ENCODE results near the gene ZNF700.
"Not testable (repeated sequence)": the region's sequence is repeated elsewhere in the genome, so short reads cannot be mapped to it uniquely, and the experiment has no call there.

ZNF700 gene

DNA sequence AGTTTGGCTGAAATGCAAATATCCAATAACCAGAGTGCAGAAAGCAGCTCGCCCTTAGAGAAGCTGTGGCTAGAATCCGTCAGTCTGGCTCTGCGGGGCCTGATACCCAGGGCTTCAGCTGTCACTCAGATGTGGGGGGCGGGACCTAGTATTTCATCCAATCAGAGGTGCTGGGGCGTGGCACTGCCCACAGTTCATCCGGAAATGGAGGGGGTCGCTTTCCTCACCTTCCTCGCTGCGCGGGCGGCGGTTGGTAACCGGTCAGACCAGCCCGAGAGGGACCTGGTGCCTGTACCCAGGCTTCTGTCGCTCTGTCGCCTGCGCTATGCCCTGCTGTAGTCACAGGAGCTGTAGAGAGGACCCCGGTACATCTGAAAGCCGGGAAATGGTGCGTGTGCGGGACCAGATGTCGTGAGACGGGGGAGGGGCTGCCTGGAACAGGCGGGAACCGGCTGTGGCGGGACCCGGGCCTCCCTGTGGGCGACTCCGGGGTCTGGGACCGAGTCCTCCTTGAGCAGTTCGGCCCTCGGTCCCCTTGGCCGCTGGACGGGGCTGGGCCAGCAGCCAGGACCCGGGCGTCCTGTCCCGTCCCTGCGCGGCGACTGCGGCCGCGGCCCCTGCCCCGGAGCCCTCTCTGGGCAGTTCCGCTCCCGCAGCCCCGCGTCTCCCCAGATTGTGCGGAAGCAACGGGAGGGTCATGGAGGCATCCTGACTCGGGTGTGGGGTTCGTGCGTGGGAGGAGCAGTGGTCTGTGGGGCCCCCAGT is at the start of gene ZNF700:
ZNF700 (plus strand) TSS at position 222 of the 765 bp plus-strand sequence; CDS start at position 326, 104 bp downstream.
- peak within 1 kb of the TSS; percentile 94 for H3K4me3 ChIP-seq (ENCODE audit: low read depth, low read length)
- TF ChIP-seq, protein P1, sequence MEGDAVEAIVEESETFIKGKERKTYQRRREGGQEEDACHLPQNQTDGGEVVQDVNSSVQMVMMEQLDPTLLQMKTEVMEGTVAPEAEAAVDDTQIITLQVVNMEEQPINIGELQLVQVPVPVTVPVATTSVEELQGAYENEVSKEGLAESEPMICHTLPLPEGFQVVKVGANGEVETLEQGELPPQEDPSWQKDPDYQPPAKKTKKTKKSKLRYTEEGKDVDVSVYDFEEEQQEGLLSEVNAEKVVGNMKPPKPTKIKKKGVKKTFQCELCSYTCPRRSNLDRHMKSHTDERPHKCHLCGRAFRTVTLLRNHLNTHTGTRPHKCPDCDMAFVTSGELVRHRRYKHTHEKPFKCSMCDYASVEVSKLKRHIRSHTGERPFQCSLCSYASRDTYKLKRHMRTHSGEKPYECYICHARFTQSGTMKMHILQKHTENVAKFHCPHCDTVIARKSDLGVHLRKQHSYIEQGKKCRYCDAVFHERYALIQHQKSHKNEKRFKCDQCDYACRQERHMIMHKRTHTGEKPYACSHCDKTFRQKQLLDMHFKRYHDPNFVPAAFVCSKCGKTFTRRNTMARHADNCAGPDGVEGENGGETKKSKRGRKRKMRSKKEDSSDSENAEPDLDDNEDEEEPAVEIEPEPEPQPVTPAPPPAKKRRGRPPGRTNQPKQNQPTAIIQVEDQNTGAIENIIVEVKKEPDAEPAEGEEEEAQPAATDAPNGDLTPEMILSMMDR (IDR thresholded peaks at IDR 0.05; ENCODE audit: borderline replicate concordance, insufficient read depth, low read depth, low read length) = no peak

DNA sequence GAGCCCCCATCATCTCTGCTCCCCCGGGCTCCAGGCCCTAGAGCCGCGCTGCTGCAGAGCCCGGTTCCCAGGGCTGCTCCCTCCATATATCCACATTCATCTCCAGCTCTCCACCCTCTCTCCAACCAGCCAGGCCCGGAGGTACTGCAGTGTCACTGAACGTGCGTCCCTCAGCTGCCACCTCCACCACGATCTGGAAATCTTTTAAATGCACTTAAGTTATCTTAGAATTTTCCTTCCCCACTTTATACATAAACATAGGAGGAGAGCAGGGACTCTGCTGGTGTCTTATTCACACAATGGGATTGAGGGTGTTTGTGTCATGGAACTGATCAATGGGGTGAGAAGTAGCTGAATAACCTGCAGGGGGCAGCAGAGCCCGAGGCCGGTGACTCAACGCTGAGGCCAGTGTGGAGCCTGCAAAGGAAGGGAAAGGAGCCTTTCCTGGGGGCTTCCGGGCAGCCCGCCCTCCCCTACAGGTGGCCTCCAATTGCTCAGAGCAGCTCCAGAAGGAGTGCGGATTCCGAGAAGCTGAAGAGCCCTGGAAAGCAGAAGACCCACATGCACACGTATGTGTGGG is 45.1 kb upstream of the ZNF700 start:
- H3K4me3 ChIP-seq (ENCODE audit: low read depth, low read length) = not testable (repeated sequence)

DNA sequence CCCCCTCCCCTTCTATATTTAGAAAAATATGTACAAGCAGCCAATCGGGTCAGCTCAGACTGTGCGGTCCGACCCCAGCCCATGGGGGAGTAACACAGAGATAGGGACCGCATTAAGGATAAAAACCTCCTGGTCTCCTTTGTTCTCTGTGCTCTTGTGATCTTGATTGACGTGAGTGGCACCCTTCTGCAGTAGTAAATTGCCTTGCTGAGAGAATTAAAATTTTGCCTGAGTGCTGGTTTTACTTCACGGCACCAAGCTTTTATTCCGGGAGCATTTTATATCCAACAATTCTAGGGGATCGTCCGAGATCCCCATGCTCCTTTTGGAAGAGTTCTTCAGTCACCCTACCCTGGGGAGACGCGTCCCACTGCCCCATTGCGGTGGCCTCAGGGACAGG is 44.3 kb upstream of the ZNF700 start:
- H3K4me3 ChIP-seq (ENCODE audit: low read depth, low read length) = no peak overlapping the region
- TF ChIP-seq, protein P1 (IDR thresholded peaks at IDR 0.05; ENCODE audit: borderline replicate concordance, insufficient read depth, low read depth, low read length) = no peak

DNA sequence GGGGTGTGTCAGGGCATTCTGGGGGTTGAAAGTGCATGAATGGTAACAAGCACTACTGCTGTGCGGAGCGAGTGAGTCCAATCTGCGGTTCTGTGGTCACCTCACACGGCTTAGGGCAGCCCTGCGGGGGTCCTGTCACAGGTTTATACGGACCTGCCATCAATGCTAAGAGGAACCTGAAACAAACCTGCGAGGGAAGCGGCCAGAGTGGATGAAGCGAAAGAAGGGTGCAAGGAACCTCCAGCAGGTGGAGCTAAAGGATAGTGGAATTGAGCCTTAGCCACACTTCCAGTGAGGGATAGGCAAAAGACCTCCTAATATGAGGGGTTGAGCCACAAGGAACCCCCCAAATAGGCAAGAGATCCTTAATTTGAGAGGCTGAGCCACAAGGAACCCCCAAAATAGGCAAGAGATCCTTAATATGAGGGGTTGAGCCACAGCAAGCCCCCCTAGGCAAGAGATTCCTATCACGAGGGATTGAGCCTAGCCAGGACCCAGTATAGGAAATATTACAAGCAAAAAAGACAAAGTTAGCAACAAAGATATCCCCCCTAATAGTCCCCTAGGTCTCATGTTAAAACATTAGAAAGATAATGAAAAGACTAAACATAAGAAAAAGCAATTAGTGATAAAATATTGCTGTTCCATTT is 43.6 kb upstream of the ZNF700 start:
- H3K4me3 ChIP-seq (ENCODE audit: low read depth, low read length) = no peak overlapping the region
- TF ChIP-seq, protein P1 (IDR thresholded peaks at IDR 0.05; ENCODE audit: borderline replicate concordance, insufficient read depth, low read depth, low read length) = peak; percentile 57

DNA sequence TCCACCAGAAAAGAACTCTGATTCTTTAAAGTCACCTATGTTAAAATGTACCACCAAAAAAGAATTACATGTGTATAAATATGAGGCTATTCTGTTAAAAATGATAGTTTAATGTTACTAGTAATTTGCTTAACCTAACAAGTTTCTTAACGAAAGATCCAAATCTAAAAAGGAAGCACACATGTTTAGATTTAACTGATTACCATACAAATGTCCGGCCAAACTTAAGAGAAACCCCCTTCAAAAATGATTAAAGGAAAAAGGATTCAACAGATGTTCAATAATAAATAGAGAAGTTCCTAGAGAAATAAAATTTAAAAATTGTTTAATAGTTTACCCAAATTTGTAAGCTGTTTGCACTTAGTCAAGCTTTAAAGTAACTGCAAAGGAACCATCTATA is 42.3 kb upstream of the ZNF700 start:
- no peak overlapping the region for H3K4me3 ChIP-seq (ENCODE audit: low read depth, low read length)
- TF ChIP-seq, protein P1 (IDR thresholded peaks at IDR 0.05; ENCODE audit: borderline replicate concordance, insufficient read depth, low read depth, low read length) = no peak

DNA sequence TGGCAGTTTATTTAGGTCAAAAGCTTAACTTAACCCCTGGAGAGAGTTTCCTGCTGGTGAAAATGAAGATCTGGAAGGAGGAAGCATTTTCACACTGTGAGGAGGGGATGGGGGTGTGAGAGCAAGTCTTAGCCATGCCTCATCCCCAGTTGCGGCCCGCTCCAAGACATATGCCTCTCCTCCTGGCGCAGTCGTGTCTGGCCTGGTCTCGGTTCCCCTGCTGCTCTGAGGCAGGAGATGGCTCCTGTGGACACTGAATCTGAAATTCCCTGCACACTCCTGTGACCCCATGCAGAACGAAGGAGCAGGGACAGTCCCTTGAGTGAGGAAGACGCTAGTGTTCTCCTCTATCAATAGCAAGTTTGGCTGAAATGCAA is 37.7 kb upstream of the ZNF700 start:
- no peak overlapping the region for H3K4me3 ChIP-seq (ENCODE audit: low read depth, low read length)
- TF ChIP-seq, protein P1 (IDR thresholded peaks at IDR 0.05; ENCODE audit: borderline replicate concordance, insufficient read depth, low read depth, low read length) = no peak

DNA sequence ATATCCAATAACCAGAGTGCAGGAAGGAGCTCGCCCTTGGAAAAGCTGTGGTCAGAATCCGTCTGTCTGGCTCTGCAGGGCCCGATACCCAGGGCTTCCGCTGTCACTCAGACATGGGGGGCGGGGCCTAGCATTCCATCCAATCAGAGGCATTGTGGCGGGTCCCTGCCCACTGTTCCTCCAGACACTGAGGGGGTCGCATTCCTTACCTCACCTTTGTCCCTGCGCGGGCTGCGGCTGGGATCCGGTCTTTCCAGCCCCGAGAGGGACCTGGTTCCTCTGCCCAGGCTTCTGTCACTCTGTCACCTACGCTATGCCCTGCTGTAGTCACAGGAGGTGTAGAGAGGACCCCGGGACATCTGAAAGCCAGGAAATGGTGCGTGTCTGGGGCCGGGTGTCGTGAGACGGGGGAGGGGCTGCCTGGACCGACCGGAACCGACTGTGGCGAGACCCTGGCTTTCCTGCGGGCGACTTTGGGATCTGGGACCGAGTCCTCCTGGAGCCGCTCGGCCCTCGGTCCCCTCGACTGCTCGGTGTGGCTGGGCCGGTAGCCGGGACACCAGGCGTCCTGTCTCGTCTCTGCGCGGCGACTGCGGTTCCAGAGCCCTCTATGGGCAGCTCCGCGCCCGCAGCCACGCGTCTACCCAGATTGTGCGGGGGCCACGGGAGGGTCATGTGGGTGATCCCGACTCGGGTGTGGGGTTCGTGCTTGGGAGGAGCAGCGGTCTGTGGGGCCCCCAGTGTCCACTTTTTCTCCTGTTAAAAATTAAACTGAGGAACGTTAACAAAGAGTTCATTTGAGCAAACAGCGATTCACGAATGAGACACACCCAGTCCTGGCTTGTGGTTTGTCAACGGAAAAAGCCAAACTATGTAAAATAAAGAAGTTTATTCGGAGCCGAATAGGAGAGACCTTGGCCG is 37.0 kb upstream of the ZNF700 start, which contains the start of gene ZNF69:
ZNF69 (plus strand) TSS at position 172 of the 921 bp plus-strand sequence; CDS start at position 314, 142 bp downstream.
- H3K4me3 ChIP-seq (ENCODE audit: low read depth, low read length) = no peak within 1 kb of the TSS

DNA sequence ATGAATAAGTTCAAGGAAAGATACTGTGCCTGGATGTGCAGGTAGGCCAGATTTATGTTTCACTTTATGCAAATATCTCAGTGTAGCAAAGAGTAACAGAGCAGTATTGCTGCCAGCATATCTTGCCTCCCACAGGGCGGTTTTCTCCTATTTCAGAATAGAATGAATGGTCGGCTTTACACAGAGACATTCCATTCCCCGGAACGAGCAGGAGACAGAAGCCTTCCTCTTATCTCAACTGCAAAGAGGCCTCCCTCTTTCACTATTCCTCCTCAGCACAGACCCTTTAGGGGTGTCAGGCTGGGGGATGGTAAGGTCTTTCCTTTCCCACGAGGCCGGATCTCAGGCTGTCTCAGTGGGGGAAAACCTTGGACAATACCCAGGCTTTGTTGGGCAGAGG is 35.0 kb upstream of the ZNF700 start:
- H3K4me3 ChIP-seq (ENCODE audit: low read depth, low read length) = not testable (repeated sequence)

More for the DNA sequence above, 37.0 kb upstream of the ZNF700 start, which contains the start of gene ZNF69:
- TF ChIP-seq, protein P1 (IDR thresholded peaks at IDR 0.05; ENCODE audit: borderline replicate concordance, insufficient read depth, low read depth, low read length) = no peak
